Astrocyte (in vitro differentiated cells and primary cell): ENCODE results near the gene GJC1. TPM values are rescaled to one million over a fixed set of nuclear protein-coding genes. Genes with fewer than 3 reads are reported as not detected.

Experiments used
- DNase-seq: peaks from one replicate; pipeline ENCODE4 v3.0.0-alpha.2; 2010; ENCODE audit warnings: low read depth
- FAIRE-seq: peaks from 2 replicates; lab custom pipeline; 2011; peaks lifted over from hg19 to GRCh38; lab: Jason Lieb, UNC
- H2AFZ ChIP-seq: 2 replicates; pipeline ENCODE4 v1.6.0; 2012; ENCODE audit warnings: low read depth, low read length, inconsistent platforms
- H3K27ac ChIP-seq: 2 replicates; pipeline ENCODE4 v1.5.1; 2011; ENCODE audit warnings: low read depth, low read length, inconsistent platforms
- H3K27me3 ChIP-seq: 2 replicates; pipeline ENCODE4 v1.6.0; 2011; ENCODE audit warnings: low read length, inconsistent platforms; ENCODE audit not compliant: insufficient read depth
- H3K36me3 ChIP-seq: 2 replicates; pipeline ENCODE4 v1.5.1; 2011; ENCODE audit warnings: low read length, inconsistent platforms; ENCODE audit not compliant: insufficient read depth
- H3K4me1 ChIP-seq: 2 replicates; pipeline ENCODE4 v1.5.1; 2011; ENCODE audit warnings: low read length, inconsistent platforms; ENCODE audit not compliant: insufficient read depth
- H3K4me2 ChIP-seq: 2 replicates; pipeline ENCODE4 v1.6.0; 2012; ENCODE audit warnings: low read length, inconsistent platforms
- H3K4me3 ChIP-seq: 2 replicates; pipeline ENCODE4 v1.5.1; 2011; ENCODE audit warnings: low read depth, mild to moderate bottlenecking, low read length, inconsistent platforms; ENCODE audit not compliant: insufficient read depth
- H3K79me2 ChIP-seq: 2 replicates; pipeline ENCODE4 v1.6.0; 2012; ENCODE audit warnings: mild to moderate bottlenecking, low read length, inconsistent platforms; ENCODE audit not compliant: insufficient read depth
- H3K9ac ChIP-seq: 2 replicates; pipeline ENCODE4 v1.6.0; 2012; ENCODE audit warnings: mild to moderate bottlenecking, low read length, inconsistent platforms
- H3K9me3 ChIP-seq: 2 replicates; pipeline ENCODE4 v1.5.1; 2012; ENCODE audit warnings: low read depth, mild to moderate bottlenecking, low read length, inconsistent platforms; ENCODE audit not compliant: insufficient read depth
- H4K20me1 ChIP-seq: 2 replicates; pipeline ENCODE4 v1.6.0; 2012; ENCODE audit warnings: low read length, inconsistent platforms; ENCODE audit not compliant: insufficient read depth
- H3K27ac Mint-ChIP-seq: one replicate; pipeline ENCODE4 v1.8.0; 2021; ENCODE audit warnings: mild to moderate bottlenecking, mixed read lengths; ENCODE audit not compliant: unreplicated experiment
- H3K27me3 Mint-ChIP-seq: one replicate; pipeline ENCODE4 v1.8.0; 2021; ENCODE audit warnings: low read depth, mixed read lengths; ENCODE audit not compliant: unreplicated experiment
- H3K36me3 Mint-ChIP-seq: one replicate; pipeline ENCODE4 v1.8.0; 2021; ENCODE audit warnings: low read depth, mixed read lengths; ENCODE audit not compliant: unreplicated experiment
- H3K4me1 Mint-ChIP-seq: one replicate; pipeline ENCODE4 v1.8.0; 2021; ENCODE audit warnings: low read depth, mixed read lengths; ENCODE audit not compliant: unreplicated experiment
- H3K4me3 Mint-ChIP-seq: one replicate; pipeline ENCODE4 v1.8.0; 2021; ENCODE audit warnings: mild to moderate bottlenecking, moderate library complexity, mixed read lengths; ENCODE audit not compliant: unreplicated experiment
- H3K9me3 Mint-ChIP-seq: one replicate; pipeline ENCODE4 v1.8.0; 2021; ENCODE audit warnings: mild to moderate bottlenecking, mixed read lengths; ENCODE audit not compliant: unreplicated experiment
- CTCF ChIP-seq: IDR thresholded peaks from 2 replicates; pipeline ENCODE4 v1.5.1; 2011; ENCODE audit warnings: low read depth, mild to moderate bottlenecking, inconsistent platforms, low read length, moderate library complexity; ENCODE audit not compliant: insufficient read depth
- EZH2 ChIP-seq: IDR thresholded peaks from 2 replicates; pipeline ENCODE4 v1.6.1; 2012; ENCODE audit warnings: mild to moderate bottlenecking, low read length, inconsistent platforms; ENCODE audit not compliant: insufficient read depth
- total RNA-seq: library from RNA; stranded (reverse); gene quantifications from 2 replicates; pipeline ENCODE4 v1.2.1, GENCODE V29; 2021

GJC1 gene
- total RNA-seq, 1 donor from 2014 or later, result 38.4 TPM

- DNase-seq (no peak), FAIRE-seq (no peak)
- H3K79me2 ChIP-seq, result no peaks in the 10 kb centered on the region
- H3K9ac ChIP-seq, result no peak overlapping the region
- H3K27me3 ChIP-seq, result no peaks in the 10 kb centered on the region
- H3K4me2 ChIP-seq, result no peak overlapping the region
- Mint-ChIP-seq H3K4me3 (no peak overlapping the region), H3K27me3 (peaks cover 38% of the 10 kb centered on the region), H3K9me3 (no peaks in the 10 kb centered on the region), H3K27ac (no peak overlapping the region), H3K4me1 (peaks cover 4% of the 10 kb centered on the region), H3K36me3 (no peaks in the 10 kb centered on the region)
- TF ChIP-seq CTCF, result no peak
- no peak for TF ChIP-seq EZH2
- H3K36me3 ChIP-seq, result no peaks in the 10 kb centered on the region
- no peaks in the 10 kb centered on the region for H3K9me3 ChIP-seq
- H2AFZ ChIP-seq, result no peak overlapping the region
- H3K4me3 ChIP-seq, result no peak overlapping the region
- no peaks in the 10 kb centered on the region for H3K4me1 ChIP-seq
- H3K27ac ChIP-seq, result no peak overlapping the region
- no peaks in the 10 kb centered on the region for H4K20me1 ChIP-seq
Measured at GRCh38 chr17:44768505-44769142, 61.5 kb downstream of the GJC1 start.

GRCh38 chr17:44767493-44767892, 62.6 kb downstream of the GJC1 start:
- Mint-ChIP-seq H3K4me3 (no peak overlapping the region), H3K36me3 (no peaks in the 10 kb centered on the region), H3K9me3 (no peaks in the 10 kb centered on the region), H3K27me3 (peaks cover 42% of the 10 kb centered on the region), H3K4me1 (peaks cover 4% of the 10 kb centered on the region), H3K27ac (no peak overlapping the region)
- DNase-seq, result no peak
- Histone ChIP-seq H3K27me3 (no peaks in the 10 kb centered on the region), H3K4me3 (no peak overlapping the region), H3K9ac (no peak overlapping the region), H3K4me2 (no peak overlapping the region), H3K79me2 (no peaks in the 10 kb centered on the region), H2AFZ (no peak overlapping the region), H3K4me1 (no peaks in the 10 kb centered on the region), H3K27ac (no peak overlapping the region), H4K20me1 (no peaks in the 10 kb centered on the region), H3K36me3 (no peaks in the 10 kb centered on the region), H3K9me3 (no peaks in the 10 kb centered on the region)
- no peak for FAIRE-seq
- TF ChIP-seq EZH2, result no peak
- no peak for TF ChIP-seq CTCF

GRCh38 chr17:44766409-44767038, 63.6 kb downstream of the GJC1 start:
- H3K9me3 Mint-ChIP-seq, result no peaks in the 10 kb centered on the region
- Histone ChIP-seq H2AFZ (no peak overlapping the region), H3K4me3 (no peak overlapping the region)

More at GRCh38 chr17:44766409-44767038, 63.6 kb downstream of the GJC1 start:
- Histone ChIP-seq H3K9me3 (no peaks in the 10 kb centered on the region), H3K79me2 (no peaks in the 10 kb centered on the region), H3K27ac (no peak overlapping the region), H3K4me1 (no peaks in the 10 kb centered on the region), H3K27me3 (no peaks in the 10 kb centered on the region), H3K9ac (no peak overlapping the region), H4K20me1 (no peaks in the 10 kb centered on the region), H3K4me2 (no peak overlapping the region), H3K36me3 (no peaks in the 10 kb centered on the region)
- no peak overlapping the region for H3K27ac Mint-ChIP-seq
- DNase-seq (no peak), FAIRE-seq (no peak)
- H3K36me3 Mint-ChIP-seq, result no peaks in the 10 kb centered on the region
- peaks cover 4% of the 10 kb centered on the region for H3K4me1 Mint-ChIP-seq
- no peak for TF ChIP-seq CTCF
- TF ChIP-seq EZH2, result no peak
- H3K4me3 Mint-ChIP-seq, result no peak overlapping the region
- H3K27me3 Mint-ChIP-seq, result peaks cover 49% of the 10 kb centered on the region
